GM23338 (cell line): ENCODE results near the gene MCM7. TPM values are rescaled to one million over a fixed set of nuclear protein-coding genes. Genes with fewer than 3 reads are reported as not detected.

ENCODE experiments used
- ATAC-seq: fragments of 200-7000 bp; cut with Tn5 transposase; 3 replicates; pipeline ENCODE4 v1.9.1; 2020
- DNase-seq: peaks from one replicate; pipeline ENCODE4 v3.0.0-alpha.2; 2015; ENCODE audit warnings: low spot score
- H2AFZ ChIP-seq: fragments of 200-600 bp; sonication (generic); 2 replicates; pipeline ENCODE4 v1.8.0; 2016; ENCODE audit warnings: antibody characterized with exemption, mild to moderate bottlenecking, moderate library complexity
- H3F3A ChIP-seq: fragments of 200-600 bp; sonication (generic); replicated peaks from 2 replicates; pipeline ENCODE4 v1.8.0; 2017; ENCODE audit warnings: antibody characterized with exemption, mixed run types, low read depth
- H3K27ac ChIP-seq: fragments of 200-600 bp; sonication (generic); 2 replicates; pipeline ENCODE4 v1.6.1; 2016; ENCODE audit warnings: low read depth
- H3K27me3 ChIP-seq: fragments of 200-600 bp; sonication (generic); 2 replicates; pipeline ENCODE4 v1.8.0; 2016; ENCODE audit warnings: mild to moderate bottlenecking, mixed run types, moderate library complexity; ENCODE audit not compliant: insufficient read depth
- H3K36me3 ChIP-seq: fragments of 200-600 bp; sonication (generic); 2 replicates; pipeline ENCODE4 v1.8.0; 2016; ENCODE audit warnings: mild to moderate bottlenecking; ENCODE audit not compliant: insufficient read depth
- H3K4me1 ChIP-seq: fragments of 200-600 bp; sonication (generic); 2 replicates; pipeline ENCODE4 v1.8.0; 2016; ENCODE audit warnings: mild to moderate bottlenecking, moderate library complexity; ENCODE audit not compliant: insufficient read depth
- H3K4me2 ChIP-seq: fragments of 200-600 bp; sonication (generic); 2 replicates; pipeline ENCODE4 v1.7.1; 2017; ENCODE audit warnings: mixed run types
- H3K4me3 ChIP-seq: fragments of 200-600 bp; sonication (generic); 2 replicates; pipeline ENCODE4 v1.6.1; 2016; ENCODE audit warnings: mixed run types
- H3K79me2 ChIP-seq: fragments of 200-600 bp; sonication (generic); replicated peaks from 2 replicates; pipeline ENCODE4 v1.8.0; 2017; ENCODE audit warnings: mild to moderate bottlenecking; ENCODE audit not compliant: insufficient read depth
- H3K9me2 ChIP-seq: fragments of 200-600 bp; sonication (generic); 2 replicates; pipeline ENCODE4 v1.8.0; 2017; ENCODE audit not compliant: insufficient read depth
- H4K20me1 ChIP-seq: fragments of 200-600 bp; sonication (generic); replicated peaks from 2 replicates; pipeline ENCODE4 v1.8.0; 2017; ENCODE audit warnings: mild to moderate bottlenecking; ENCODE audit not compliant: insufficient read depth
- H3K27ac Mint-ChIP-seq: 2 replicates; pipeline ENCODE4 v1.8.0; 2020; ENCODE audit warnings: inconsistent platforms, mild to moderate bottlenecking, moderate library complexity, mixed read lengths
- H3K27me3 Mint-ChIP-seq: 3 replicates; pipeline ENCODE4 v1.8.0; 2022; ENCODE audit warnings: low read depth, mild to moderate bottlenecking, moderate library complexity, mixed read lengths, inconsistent platforms; ENCODE audit not compliant: insufficient read depth, poor library complexity
- H3K36me3 Mint-ChIP-seq: 3 replicates; pipeline ENCODE4 v1.8.0; 2021; ENCODE audit warnings: low read depth, mild to moderate bottlenecking, inconsistent platforms, moderate library complexity, mixed read lengths
- H3K4me1 Mint-ChIP-seq: 3 replicates; pipeline ENCODE4 v1.8.0; 2020; ENCODE audit warnings: mild to moderate bottlenecking, inconsistent platforms, mixed read lengths
- H3K4me3 Mint-ChIP-seq: 3 replicates; pipeline ENCODE4 v1.8.0; 2021; ENCODE audit warnings: moderate library complexity, mild to moderate bottlenecking, inconsistent platforms, mixed read lengths
- H3K9me3 Mint-ChIP-seq: 3 replicates; pipeline ENCODE4 v1.8.0; 2020; ENCODE audit warnings: moderate library complexity, mild to moderate bottlenecking, inconsistent platforms, mixed read lengths
- CREB1 ChIP-seq: fragments of 250-450 bp; sonication (Bioruptor Pico); IDR thresholded peaks from 2 replicates; pipeline ENCODE4 v1.5.0; 2020; ENCODE audit warnings: low read depth, mild to moderate bottlenecking, moderate library complexity
- ETS1 ChIP-seq: IDR thresholded peaks from 2 replicates; pipeline ENCODE4 v1.6.1; 2016; ENCODE audit warnings: antibody characterized with exemption
- NANOG ChIP-seq: IDR thresholded peaks from 2 replicates; pipeline ENCODE4 v1.6.1; 2016; ENCODE audit warnings: antibody characterized with exemption, borderline replicate concordance
- POLR2AphosphoS5 ChIP-seq: IDR thresholded peaks from 2 replicates; pipeline ENCODE4 v1.6.1; 2016; ENCODE audit warnings: antibody characterized with exemption, low read depth
- ZNF114 ChIP-seq: fragments of 250-450 bp; sonication (Bioruptor Pico); IDR thresholded peaks from 2 replicates; pipeline ENCODE4 v1.5.0; 2020; ENCODE audit warnings: mild to moderate bottlenecking, moderate library complexity
- polyA plus RNA-seq: library from polyadenylated mRNA; unstranded; fragments of >200 nt; fragmentation: Nextera tagmentation; extraction: Ambion mirVana; gene quantifications from 2 replicates; pipeline ENCODE4 v1.2.1, GENCODE V29; 2016
- total RNA-seq: library from RNA; depleted of rRNA; stranded (reverse); fragments of >200 nt; shearing (Covaris generic); gene quantifications from 2 replicates; pipeline ENCODE4 v1.2.3, GENCODE V29; 2014
- TF ChIP-seq, protein P1 (sequence below), 2 experiments: fragments of 200-600 bp in 1 of 2; sonication (generic) in 1 of 2; conservative IDR thresholded peaks; 2 replicates each; pipeline versions ENCODE4 v1.5.1 to v1.6.1; 2016 to 2017; ENCODE audit warnings: antibody characterized with exemption in 2 of 2, low read depth in 2 of 2, mild to moderate bottlenecking in 2 of 2, moderate library complexity in 1 of 2
- TF ChIP-seq, protein P2 (sequence below): fragments of 250-450 bp; sonication (Bioruptor Pico); IDR thresholded peaks from 2 replicates; pipeline ENCODE4 v1.5.0; 2020; ENCODE audit warnings: mild to moderate bottlenecking, moderate library complexity

MCM7 gene
- total and polyA plus RNA-seq, 2 experiments from 2014 or later: 140 to 285 TPM

DNA sequence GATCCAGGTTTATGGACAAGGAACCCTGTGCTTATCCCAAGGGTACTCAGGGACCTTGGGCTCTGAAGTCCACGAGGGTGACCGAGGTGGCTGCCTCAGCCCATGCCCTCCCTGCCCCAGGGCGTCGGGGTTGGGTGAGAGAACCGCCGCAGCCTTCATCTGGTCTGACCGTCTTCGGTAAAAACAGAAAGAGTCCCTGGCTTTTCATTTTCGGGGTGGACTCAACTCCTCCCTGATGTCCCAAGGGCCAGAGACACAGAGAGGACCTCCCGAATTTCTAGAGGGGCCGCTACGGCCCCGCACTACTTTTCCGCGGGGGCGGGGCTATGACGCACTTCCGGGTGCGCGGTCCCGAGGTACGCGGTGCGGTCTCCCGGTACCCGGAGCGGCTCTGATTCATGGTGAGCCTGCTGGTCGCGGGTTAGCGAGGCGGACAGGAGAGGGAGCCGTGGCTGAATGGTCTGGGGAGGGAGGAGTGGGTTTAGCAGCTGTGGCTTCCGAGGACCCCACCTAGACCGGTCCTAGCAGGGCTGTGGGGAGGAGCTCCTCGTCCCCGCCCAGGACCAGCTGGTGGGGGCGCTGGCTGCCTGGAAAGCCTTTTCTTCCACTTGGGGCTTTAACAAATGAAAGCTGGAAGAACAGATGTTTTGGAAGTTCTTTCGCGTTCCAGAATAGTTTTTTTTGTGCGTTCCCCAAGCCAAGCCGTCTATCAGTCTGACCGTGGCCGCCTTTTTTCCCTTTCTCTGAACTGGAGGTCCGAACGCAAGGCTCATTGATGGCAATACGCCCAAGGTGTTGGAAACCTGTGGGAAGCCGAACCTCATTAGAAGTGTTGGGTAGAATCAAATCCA is 51.5 kb downstream of the MCM7 start, which contains the start of gene ZSCAN21:
Gene ZSCAN21 (plus strand): TSS at position 334 of the 851 bp plus-strand sequence. CDS start 7,233 bp downstream, outside the sequence.
- Histone ChIP-seq H3K4me3 (peak within 1 kb of the TSS; percentile 89), H3F3A (peaks cover 13% of the 10 kb centered on the region; the same call in 1 of the 2 replicates), H3K27me3 (no peaks in the 10 kb centered on the region), H3K79me2 (peaks cover 33% of the 10 kb centered on the region), H4K20me1 (no peaks in the 10 kb centered on the region), H2AFZ (peak within 1 kb of the TSS; percentile 100), H3K4me1 (peaks cover 2% of the 10 kb centered on the region; the same call in 1 of the 2 replicates), H3K36me3 (no peaks in the 10 kb centered on the region), H3K27ac (peak within 1 kb of the TSS; percentile 96), H3K4me2 (peak within 1 kb of the TSS; percentile 98), H3K9me2 (peaks cover 10% of the 10 kb centered on the region)
- peak within 1 kb of the TSS; percentile 96 for H3K27ac Mint-ChIP-seq
- ATAC-seq: peak; percentile 96
- DNase-seq: peak; percentile 96
- no peaks in the 10 kb centered on the region; the same call in 2 of the 3 replicates for H3K9me3 Mint-ChIP-seq
- H3K27me3 Mint-ChIP-seq: peaks cover 15% of the 10 kb centered on the region
- TF ChIP-seq, protein P1, sequence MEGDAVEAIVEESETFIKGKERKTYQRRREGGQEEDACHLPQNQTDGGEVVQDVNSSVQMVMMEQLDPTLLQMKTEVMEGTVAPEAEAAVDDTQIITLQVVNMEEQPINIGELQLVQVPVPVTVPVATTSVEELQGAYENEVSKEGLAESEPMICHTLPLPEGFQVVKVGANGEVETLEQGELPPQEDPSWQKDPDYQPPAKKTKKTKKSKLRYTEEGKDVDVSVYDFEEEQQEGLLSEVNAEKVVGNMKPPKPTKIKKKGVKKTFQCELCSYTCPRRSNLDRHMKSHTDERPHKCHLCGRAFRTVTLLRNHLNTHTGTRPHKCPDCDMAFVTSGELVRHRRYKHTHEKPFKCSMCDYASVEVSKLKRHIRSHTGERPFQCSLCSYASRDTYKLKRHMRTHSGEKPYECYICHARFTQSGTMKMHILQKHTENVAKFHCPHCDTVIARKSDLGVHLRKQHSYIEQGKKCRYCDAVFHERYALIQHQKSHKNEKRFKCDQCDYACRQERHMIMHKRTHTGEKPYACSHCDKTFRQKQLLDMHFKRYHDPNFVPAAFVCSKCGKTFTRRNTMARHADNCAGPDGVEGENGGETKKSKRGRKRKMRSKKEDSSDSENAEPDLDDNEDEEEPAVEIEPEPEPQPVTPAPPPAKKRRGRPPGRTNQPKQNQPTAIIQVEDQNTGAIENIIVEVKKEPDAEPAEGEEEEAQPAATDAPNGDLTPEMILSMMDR (conservative IDR thresholded peaks at IDR 0.05; ENCODE audit: low read depth in 2 of 2): peak; percentile 9 to 19; a peak in 3 of 4 replicates
- TF ChIP-seq CREB1 (peak; percentile 96), NANOG (no peak), POLR2AphosphoS5 (peak; percentile 89), ETS1 (peak; percentile 42), ZNF114 (CRISPR knock-in tag) (0 out of 2 replicates have a peak, but pooled peaks have one; percentile 50)
- TF ChIP-seq, protein P2, sequence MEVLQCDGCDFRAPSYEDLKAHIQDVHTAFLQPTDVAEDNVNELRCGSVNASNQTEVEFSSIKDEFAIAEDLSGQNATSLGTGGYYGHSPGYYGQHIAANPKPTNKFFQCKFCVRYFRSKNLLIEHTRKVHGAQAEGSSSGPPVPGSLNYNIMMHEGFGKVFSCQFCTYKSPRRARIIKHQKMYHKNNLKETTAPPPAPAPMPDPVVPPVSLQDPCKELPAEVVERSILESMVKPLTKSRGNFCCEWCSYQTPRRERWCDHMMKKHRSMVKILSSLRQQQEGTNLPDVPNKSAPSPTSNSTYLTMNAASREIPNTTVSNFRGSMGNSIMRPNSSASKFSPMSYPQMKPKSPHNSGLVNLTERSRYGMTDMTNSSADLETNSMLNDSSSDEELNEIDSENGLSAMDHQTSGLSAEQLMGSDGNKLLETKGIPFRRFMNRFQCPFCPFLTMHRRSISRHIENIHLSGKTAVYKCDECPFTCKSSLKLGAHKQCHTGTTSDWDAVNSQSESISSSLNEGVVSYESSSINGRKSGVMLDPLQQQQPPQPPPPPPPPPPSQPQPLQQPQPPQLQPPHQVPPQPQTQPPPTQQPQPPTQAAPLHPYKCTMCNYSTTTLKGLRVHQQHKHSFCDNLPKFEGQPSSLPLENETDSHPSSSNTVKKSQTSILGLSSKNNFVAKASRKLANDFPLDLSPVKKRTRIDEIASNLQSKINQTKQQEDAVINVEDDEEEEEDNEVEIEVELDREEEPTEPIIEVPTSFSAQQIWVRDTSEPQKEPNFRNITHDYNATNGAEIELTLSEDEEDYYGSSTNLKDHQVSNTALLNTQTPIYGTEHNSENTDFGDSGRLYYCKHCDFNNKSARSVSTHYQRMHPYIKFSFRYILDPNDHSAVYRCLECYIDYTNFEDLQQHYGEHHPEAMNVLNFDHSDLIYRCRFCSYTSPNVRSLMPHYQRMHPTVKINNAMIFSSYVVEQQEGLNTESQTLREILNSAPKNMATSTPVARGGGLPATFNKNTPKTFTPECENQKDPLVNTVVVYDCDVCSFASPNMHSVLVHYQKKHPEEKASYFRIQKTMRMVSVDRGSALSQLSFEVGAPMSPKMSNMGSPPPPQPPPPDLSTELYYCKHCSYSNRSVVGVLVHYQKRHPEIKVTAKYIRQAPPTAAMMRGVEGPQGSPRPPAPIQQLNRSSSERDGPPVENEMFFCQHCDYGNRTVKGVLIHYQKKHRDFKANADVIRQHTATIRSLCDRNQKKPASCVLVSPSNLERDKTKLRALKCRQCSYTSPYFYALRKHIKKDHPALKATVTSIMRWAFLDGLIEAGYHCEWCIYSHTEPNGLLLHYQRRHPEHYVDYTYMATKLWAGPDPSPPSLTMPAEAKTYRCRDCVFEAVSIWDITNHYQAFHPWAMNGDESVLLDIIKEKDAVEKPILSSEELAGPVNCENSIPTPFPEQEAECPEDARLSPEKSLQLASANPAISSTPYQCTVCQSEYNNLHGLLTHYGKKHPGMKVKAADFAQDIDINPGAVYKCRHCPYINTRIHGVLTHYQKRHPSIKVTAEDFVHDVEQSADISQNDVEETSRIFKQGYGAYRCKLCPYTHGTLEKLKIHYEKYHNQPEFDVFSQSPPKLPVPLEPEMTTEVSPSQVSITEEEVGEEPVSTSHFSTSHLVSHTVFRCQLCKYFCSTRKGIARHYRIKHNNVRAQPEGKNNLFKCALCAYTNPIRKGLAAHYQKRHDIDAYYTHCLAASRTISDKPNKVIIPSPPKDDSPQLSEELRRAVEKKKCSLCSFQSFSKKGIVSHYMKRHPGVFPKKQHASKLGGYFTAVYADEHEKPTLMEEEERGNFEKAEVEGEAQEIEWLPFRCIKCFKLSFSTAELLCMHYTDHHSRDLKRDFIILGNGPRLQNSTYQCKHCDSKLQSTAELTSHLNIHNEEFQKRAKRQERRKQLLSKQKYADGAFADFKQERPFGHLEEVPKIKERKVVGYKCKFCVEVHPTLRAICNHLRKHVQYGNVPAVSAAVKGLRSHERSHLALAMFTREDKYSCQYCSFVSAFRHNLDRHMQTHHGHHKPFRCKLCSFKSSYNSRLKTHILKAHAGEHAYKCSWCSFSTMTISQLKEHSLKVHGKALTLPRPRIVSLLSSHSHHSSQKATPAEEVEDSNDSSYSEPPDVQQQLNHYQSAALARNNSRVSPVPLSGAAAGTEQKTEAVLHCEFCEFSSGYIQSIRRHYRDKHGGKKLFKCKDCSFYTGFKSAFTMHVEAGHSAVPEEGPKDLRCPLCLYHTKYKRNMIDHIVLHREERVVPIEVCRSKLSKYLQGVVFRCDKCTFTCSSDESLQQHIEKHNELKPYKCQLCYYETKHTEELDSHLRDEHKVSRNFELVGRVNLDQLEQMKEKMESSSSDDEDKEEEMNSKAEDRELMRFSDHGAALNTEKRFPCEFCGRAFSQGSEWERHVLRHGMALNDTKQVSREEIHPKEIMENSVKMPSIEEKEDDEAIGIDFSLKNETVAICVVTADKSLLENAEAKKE (CRISPR knock-in tag): no peak
- H3K4me1 Mint-ChIP-seq: peaks cover 8% of the 10 kb centered on the region
- H3K4me3 Mint-ChIP-seq: peak within 1 kb of the TSS; percentile 91
- peaks cover 15% of the 10 kb centered on the region for H3K36me3 Mint-ChIP-seq
